HepG2 (cell line): ENCODE measurements around the gene KLRC4. TPM values are rescaled to one million over a fixed set of nuclear protein-coding genes. Genes with fewer than 3 reads are reported as not detected.

Experiments used
- BORCS8-MEF2B ChIP-seq: sonication (generic); formaldehyde crosslinking; IDR thresholded peaks from 2 replicates; pipeline ENCODE4 v1.8.0; 2022; ENCODE audit warnings: mild to moderate bottlenecking, missing genetic modification reagents
- HNF1A ChIP-seq, 2 experiments: sonication (generic) in 1 of 2; formaldehyde crosslinking in 1 of 2; IDR thresholded peaks; 2 replicates each; pipeline versions ENCODE4 v1.4.0 to v1.6.1; 2016 to 2020; ENCODE audit warnings: borderline replicate concordance in 1 of 2, low read depth in 1 of 2, mild to moderate bottlenecking in 1 of 2, missing genetic modification reagents in 1 of 2
- NCOR1 ChIP-seq: fragments of 200-600 bp; sonication (generic); IDR thresholded peaks from 2 replicates; pipeline ENCODE4 v1.7.0; 2017; ENCODE audit warnings: antibody characterized with exemption, low read length, borderline replicate concordance
- POLR2A ChIP-seq, 2 experiments: IDR thresholded peaks; 2 replicates each; pipeline ENCODE4 v1.6.1; 2011; ENCODE audit warnings: low read depth in 2 of 2, low read length in 2 of 2, mild to moderate bottlenecking in 1 of 2, moderate library complexity in 1 of 2; ENCODE audit not compliant: insufficient read depth in 1 of 2
- RARA ChIP-seq: IDR thresholded peaks from 2 replicates; pipeline ENCODE4 v1.6.1; 2016; ENCODE audit warnings: missing genetic modification reagents, missing compliant biosample characterization
- REST ChIP-seq, 2 experiments: IDR thresholded peaks; 2 replicates each; pipeline ENCODE4 v1.6.1; 2011 to 2012; ENCODE audit warnings: low read length in 2 of 2, borderline replicate concordance in 1 of 2, low read depth in 1 of 2, mild to moderate bottlenecking in 1 of 2, moderate library complexity in 1 of 2
- SIN3B ChIP-seq: fragments of 150-350 bp; IDR thresholded peaks from 2 replicates; pipeline ENCODE4 v1.6.1; 2014; ENCODE audit warnings: low read length
- SMARCC2 ChIP-seq: fragments of 450-650 bp; IDR thresholded peaks from 2 replicates; pipeline ENCODE4 v1.6.1; 2017; ENCODE audit warnings: antibody characterized with exemption, mild to moderate bottlenecking
- TEAD2 ChIP-seq: sonication (generic); formaldehyde crosslinking; IDR thresholded peaks from 2 replicates; pipeline ENCODE4 v1.9.0; 2021; ENCODE audit warnings: missing genetic modification reagents
- ZEB1 ChIP-seq: IDR thresholded peaks from 2 replicates; pipeline ENCODE4 v1.6.1; 2012; ENCODE audit warnings: mild to moderate bottlenecking, low read depth, inconsistent platforms; ENCODE audit not compliant: insufficient replicate concordance
- ZNF598 ChIP-seq: sonication (generic); formaldehyde crosslinking; IDR thresholded peaks from 2 replicates; pipeline ENCODE4 v1.5.1; 2020; ENCODE audit warnings: mild to moderate bottlenecking, missing genetic modification reagents, borderline replicate concordance
- ZNF780A ChIP-seq: sonication (generic); formaldehyde crosslinking; IDR thresholded peaks from 2 replicates; pipeline ENCODE4 v1.8.0; 2022; ENCODE audit warnings: mild to moderate bottlenecking, missing genetic modification reagents, moderate library complexity
- polyA plus RNA-seq, 8 experiments: library from polyadenylated mRNA; depleted of rRNA in 3 of 8; stranded (reverse) in 7 of 8; unstranded in 1 of 8; fragments of >200 nt; fragmentation: Illumina TruSeq in 4 of 8; extraction: Trizol in 4 of 8; gene quantifications; 2 replicates each; pipeline versions ENCODE4 v1.2.1 to v1.2.3, GENCODE V29; 2011 to 2016; ENCODE audit warnings: low read depth in 4 of 8, missing spikeins in 1 of 8, mixed read lengths in 1 of 8; ENCODE audit not compliant: insufficient read depth in 1 of 8
- total RNA-seq, 5 experiments: library from RNA; depleted of rRNA; stranded (reverse); fragments of >200 nt; fragmentation: Illumina TruSeq; extraction: Trizol; gene quantifications; 2 replicates each; pipeline ENCODE4 v1.2.3, GENCODE V29; 2016; ENCODE audit warnings: low read depth in 1 of 5

KLRC4 gene
- total and polyA plus RNA-seq, 2 of the 13 experiments (the other 11 are each of a cell fraction or from before 2014, with no cell fraction given) = 0.09 TPM; not detected in 1

- TF ChIP-seq NCOR1 (no peak), ZNF598 (no peak), TEAD2 (CRISPR knock-in tag) (no peak), HNF1A (IDR thresholded peaks at IDR 0.05; ENCODE audit: low read depth) (no peak), HNF1A (CRISPR knock-in tag; IDR thresholded peaks at IDR 0.05; ENCODE audit: borderline replicate concordance) (no peak), REST (IDR thresholded peaks at IDR 0.05; ENCODE audit: borderline replicate concordance in 1 of 2, low read depth in 1 of 2, low read length in 2 of 2) (no peak), RARA (CRISPR knock-in tag) (no peak), SIN3B (no peak), SMARCC2 (no peak), ZNF780A (no peak), BORCS8-MEF2B (CRISPR knock-in tag) (no peak), ZEB1 (no peak), POLR2A (IDR thresholded peaks at IDR 0.05; ENCODE audit: insufficient read depth in 1 of 2, low read depth in 2 of 2, low read length in 2 of 2) (no peak)
Measured at GRCh38 chr12:10457760-10458159, 48.2 kb upstream of the KLRC4 start (continued).
